GM21360 (cell line): ENCODE data around the gene HMGB2.
A peak's percentile ranks its signal among the peaks of the same experiment; 100 is the strongest.

ENCODE experiments used
- ATAC-seq: cut with Tn5 transposase; IDR thresholded peaks from one replicate; pipeline ENCODE4 v1.9.1; 2021; ENCODE audit warnings: mild to moderate bottlenecking, moderate library complexity; ENCODE audit not compliant: unreplicated experiment

Gene HMGB2

DNA sequence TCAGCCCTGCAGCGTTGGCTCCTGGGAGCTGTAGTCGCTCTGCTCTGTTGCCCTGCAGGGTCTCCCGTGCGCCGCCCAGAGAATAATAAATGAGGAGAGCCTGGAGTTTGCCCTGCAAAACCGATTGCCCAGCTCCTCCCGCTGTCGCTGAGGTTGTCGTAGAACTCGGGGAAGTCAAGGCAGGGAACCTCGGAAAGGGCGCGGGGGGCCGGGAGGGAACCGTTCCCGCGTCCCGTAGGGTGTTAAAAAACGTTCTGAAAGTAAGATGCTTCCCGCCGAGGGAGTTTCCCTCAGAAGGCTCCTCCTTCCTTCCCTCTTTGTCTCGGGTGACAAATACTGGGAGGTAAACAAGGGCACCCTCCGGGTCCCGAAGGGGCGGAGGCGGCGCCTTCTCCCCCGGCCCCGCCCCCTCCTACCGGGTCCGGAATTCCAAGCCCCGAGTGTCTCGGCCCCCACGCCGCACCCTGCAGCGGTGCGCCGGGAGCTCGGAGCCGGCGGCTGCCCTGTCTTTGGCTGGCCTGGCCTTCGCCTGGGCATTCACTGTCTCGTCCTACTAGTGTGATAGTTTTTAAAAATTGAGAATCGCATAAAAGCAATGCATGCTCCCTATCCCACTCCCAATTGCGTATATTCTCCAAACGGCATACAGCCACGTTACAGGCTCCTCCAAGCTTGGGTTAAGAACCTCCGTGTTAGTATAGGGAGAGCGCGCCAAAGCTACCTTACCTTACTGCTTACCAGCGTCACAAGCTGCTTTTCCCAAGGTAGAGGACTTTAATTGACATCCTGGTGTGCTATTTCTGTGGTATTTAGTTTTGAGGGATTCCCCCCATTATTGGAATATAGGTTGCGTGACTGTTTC, 964 bp upstream of the HMGB2 start:
- peak; percentile 35 for ATAC-seq

GRCh38 chr4:173333658-173334084, 487 bp downstream of the HMGB2 start:
- no peak for ATAC-seq

DNA sequence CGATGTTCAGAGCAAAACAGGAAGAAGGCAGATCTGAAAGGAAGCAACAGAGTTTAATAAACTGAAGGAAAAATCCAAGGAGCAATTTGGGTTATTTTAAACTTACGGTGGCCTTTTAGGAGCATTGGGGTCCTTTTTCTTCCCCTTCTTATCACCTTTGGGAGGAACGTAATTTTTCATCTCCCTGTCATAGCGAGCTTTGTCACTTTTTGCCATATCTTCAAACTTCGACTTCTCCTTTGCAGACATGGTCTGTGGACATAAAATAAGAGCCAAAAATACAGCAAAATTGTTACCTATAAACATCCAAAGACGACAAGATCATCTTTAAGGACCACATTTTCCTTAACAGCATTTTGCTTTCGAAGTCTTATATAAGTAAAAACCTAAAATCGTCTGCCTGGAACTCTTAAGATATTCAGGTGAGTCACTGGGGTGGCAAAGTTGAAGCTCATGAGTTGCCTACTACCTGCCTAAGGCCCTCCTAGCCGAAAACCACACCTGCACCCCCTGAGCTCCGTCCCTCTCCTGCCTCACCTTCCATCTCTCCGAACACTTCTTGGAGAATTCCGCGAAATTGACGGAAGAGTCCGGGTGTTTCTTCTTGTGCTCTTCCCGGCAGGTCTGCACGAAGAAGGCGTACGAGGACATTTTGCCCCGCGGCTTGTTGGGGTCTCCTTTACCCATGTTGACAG, 1.0 kb downstream of the HMGB2 start:
- ATAC-seq, result no peak

DNA sequence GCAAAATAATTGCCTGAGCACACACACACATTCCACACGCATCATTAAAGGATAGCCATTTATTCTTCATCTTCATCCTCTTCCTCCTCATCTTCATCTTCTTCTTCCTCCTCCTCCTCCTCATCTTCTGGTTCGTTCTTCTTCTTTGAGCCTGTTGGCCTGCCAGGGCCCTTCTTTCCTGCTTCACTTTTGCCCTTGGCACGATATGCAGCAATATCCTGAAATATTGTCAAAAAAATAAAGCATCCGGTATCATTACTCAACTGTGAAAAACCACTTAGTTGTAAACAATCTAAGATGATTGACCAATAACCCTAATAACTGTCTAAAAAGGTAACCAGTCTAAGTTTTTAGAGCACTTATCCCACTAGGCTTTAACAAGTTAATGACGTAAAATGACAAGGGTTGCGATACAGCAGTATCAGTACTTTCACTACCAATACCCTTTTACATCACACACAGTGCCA, 2.1 kb downstream of the HMGB2 start:
- no peak for ATAC-seq

- ATAC-seq, result no peak
Observed at GRCh38 chr4:173330590-173330989, 3.6 kb downstream of the HMGB2 start.

DNA sequence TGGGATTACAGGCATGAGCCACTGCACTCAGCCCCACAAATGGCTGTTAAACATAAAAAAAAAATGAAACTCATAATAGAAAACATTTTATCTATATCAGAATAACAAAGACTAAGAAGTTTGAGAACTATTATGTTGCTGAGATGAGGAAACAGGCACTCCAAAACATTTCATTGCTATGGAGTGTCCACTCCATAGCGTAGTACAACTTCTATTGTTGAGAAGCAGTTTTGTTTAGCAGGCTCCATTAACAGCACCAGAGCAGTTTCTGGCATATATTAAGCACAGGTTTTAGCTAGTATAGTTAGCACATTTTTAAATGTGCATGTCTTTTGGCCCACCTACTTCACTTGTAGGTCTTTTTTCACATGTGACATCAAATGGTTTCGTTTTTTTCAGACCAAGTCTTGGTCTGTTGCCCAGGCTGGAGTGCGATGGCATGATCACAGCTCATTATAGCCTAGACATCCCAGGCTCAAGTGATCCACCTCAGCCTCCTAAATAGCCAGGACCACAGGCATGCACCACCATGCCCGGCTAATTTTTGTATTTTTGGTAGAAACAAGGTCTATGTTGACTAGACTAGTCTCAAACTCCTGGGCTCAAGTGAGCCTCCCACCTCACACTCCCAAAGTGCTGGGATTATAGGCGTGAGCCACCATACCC, 5.8 kb downstream of the HMGB2 start:
- no peak for ATAC-seq

GRCh38 chr4:173325007-173325736, 9.0 kb downstream of the HMGB2 start:
- ATAC-seq, result no peak

DNA sequence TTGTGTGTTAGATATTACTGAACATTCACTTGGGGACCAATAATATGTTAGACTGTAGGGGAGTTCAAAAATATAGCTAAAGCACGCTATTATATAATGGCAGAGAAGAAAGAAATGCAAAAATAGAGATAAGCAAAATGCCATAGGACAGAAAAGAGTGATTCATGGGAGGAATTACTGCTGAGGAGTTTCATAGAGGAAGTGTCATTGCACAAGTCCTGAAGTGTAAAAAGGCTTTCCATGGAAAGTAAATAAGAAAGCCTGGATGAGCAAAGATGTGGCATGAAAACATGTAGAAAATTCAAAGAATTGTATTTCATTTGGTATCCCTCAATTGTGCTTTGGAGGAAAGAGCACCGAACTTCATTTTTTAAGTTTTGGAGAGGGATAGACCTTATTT, 14.5 kb downstream of the HMGB2 start:
- ATAC-seq, result no peak

DNA sequence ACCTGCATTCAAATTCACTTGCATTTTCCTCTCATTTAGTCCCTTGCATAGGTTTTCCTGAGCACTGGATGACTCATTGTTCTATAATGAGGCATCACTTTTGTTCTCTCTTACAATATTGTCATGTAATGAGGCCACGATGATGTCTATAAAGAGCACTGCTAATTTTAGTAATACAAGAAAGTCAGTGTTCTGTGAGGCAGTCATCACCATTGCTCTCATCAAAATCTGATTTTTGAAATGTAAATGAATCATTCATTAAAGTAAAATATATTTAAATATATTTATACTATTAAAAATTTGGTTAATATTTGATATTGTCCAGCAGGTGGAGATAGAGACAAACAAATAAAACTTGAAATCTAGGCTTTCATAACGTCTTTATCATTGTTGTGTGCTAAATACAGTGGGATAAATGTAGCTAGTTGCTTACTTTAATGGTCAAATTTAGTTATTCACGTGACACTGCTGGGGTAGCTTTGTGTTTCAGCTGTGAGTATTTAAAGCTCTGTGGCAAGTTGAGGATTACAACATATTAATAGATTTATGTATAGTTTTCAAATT, 15.4 kb downstream of the HMGB2 start:
- ATAC-seq, result no peak

DNA sequence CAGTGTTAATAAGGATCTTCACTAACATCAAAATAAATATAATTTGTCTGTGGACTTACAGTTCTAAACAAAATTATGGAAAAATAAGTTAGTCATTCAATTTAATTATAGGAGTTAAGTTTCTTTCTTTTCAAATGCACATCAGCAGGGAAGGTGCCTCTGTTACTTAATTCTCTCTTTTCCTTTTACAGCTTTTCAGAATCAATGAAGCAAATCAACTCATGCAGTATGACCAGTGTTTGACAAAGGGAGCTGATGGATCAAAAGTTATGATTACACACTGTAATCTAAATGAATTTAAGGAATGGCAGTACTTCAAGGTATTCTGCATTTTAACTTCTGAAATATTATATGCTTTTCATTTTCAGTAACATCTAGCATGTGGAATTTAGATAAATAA, 15.9 kb downstream of the HMGB2 start:
- ATAC-seq, result no peak

GRCh38 chr4:173317004-173317403, 17.2 kb downstream of the HMGB2 start:
- peak; percentile 61 for ATAC-seq

DNA sequence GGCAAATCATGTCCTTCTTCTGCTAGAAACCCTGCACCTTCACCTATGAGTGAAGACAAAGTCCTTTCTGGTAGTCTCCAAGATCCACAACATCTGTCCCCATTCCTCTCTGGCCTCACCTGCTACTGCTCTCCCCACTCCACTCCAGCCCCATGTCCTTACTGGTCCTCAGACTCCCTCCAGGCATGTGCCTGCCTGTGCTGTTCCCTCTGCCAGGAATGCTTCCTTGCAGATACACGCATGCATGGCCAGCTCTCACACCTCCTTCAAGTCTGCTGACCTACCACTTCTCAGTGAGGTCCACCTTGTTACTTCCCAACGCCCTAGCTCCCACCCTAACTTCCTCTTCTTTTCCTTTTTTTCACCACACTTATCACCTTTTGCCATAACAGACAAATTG, 18.1 kb downstream of the HMGB2 start:
- ATAC-seq, result no peak

DNA sequence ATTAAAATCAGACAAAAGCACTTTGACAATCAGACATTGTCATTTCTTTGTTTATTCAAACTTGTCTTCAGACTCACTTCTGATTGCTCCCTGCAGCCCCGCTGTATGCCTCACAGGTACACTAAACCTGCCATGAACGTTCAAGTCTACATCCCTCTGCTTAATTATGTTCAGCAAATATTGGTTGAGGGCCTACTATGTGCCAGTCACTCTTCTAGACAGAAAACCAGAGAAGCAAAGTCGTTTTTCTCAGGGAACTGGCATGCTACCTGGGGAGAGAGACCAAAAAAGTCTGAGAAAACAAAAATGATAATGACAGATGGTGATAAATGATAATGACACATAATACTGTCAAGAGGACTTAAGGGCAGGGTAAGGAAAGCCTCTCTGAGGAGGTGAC, 19.4 kb downstream of the HMGB2 start:
- ATAC-seq, result no peak

- no peak for ATAC-seq
Observed at GRCh38 chr4:173311368-173311767, 22.8 kb downstream of the HMGB2 start.

DNA sequence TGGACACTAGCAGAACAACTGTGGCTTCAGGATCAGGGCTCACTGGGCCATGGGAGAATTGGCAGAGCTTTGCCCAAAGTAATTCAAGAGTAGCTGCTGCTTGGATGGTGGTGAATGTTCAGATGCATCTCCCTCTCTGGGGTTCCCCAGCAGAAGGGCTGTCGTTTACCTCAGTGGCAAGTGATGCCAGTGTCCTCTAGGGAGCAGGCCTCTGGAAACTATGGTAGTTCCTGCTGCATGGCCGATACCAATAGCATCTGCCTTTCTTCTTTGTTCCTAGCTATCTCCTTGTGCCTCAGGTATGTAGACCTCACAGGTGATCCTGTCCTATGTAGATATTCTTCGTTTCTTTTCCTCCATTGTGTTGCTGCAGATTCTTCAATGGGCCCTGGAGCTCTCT, 26.4 kb downstream of the HMGB2 start:
- ATAC-seq, result no peak

- no peak for ATAC-seq
Observed at GRCh38 chr4:173301518-173302201, 32.5 kb downstream of the HMGB2 start.

GRCh38 chr4:173294444-173294843, 39.7 kb downstream of the HMGB2 start:
- no peak for ATAC-seq

- ATAC-seq, result no peak
Observed at GRCh38 chr4:173293663-173294062, 40.5 kb downstream of the HMGB2 start.

DNA sequence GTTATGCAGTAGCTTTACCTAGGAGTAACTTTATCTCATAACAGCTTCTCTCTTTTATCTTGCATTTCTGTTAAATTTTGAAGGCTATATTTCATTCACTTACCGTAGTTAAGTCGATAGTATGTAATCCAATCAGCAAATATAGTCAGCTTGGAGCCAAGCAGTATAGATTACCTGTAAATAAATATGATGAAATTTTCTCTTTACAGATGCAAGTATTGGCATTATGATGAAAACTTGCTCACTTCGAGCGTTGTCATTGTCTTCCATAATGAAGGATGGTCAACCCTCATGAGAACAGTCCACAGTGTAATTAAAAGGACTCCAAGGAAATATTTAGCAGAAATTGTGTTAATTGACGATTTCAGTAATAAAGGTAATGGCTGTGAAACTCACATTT, 42.3 kb downstream of the HMGB2 start:
- no peak for ATAC-seq

DNA sequence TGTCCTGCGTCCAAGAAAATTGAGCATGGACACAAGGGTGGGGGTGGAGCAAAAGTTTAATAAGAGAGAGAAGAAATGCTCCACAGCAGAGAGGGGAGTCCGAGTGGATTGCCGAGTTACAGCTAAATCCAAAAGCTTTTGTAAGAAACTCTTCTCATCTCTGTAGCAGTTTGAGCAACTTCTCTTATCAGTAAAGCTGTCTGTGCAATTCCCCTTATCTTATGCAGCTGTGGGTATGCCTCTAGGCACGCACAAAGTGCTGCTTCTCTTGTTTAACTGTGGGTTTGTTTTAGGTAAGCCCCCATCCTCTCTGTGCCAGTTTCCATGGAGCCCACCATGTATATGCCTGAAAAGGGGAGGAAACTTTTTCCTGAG, 44.8 kb downstream of the HMGB2 start:
- ATAC-seq, result peak; percentile 38
